Activated B cell treated with CpG ODN at 0.5 μM for 24 hours (primary cell): Measurements from ENCODE around the gene EIF2S3B. TPM values are rescaled to one million over a fixed set of nuclear protein-coding genes. Genes with fewer than 3 reads are reported as not detected.

ENCODE experiments used
- ATAC-seq: fragments of 200-7000 bp; cut with Tn5 transposase; one replicate; pipeline ENCODE4 v1.10.0; 2021; ENCODE audit warnings: low read depth, mild to moderate bottlenecking, moderate library complexity
- CTCF ChIA-PET: fragments of 350-600 bp; sonication (Branson Sonifier 250); formaldehyde crosslinking; loops from one replicate; lab custom pipeline; 2021; ENCODE audit warnings: antibody characterized with exemption; lab: Charles Lee
- POLR2A ChIA-PET: fragments of 350-600 bp; sonication (Branson Sonifier 250); formaldehyde crosslinking; loops from one replicate; lab custom pipeline; 2021; ENCODE audit warnings: antibody characterized with exemption; lab: Charles Lee
- DNase-seq: peaks from one replicate; pipeline ENCODE4 v3.0.0; 2022
- H3K27ac Mint-ChIP-seq: one replicate; pipeline ENCODE4 v1.8.0; 2020; ENCODE audit warnings: mixed read lengths
- H3K27me3 Mint-ChIP-seq: one replicate; pipeline ENCODE4 v1.8.0; 2021; ENCODE audit warnings: mixed read lengths
- H3K36me3 Mint-ChIP-seq: one replicate; pipeline ENCODE4 v1.8.0; 2021; ENCODE audit warnings: low read depth, mixed read lengths
- H3K4me1 Mint-ChIP-seq: one replicate; pipeline ENCODE4 v1.8.0; 2021; ENCODE audit warnings: mixed read lengths
- H3K4me3 Mint-ChIP-seq: one replicate; pipeline ENCODE4 v1.8.0; 2020; ENCODE audit warnings: mild to moderate bottlenecking, mixed read lengths
- H3K9me3 Mint-ChIP-seq: one replicate; pipeline ENCODE4 v1.8.0; 2020; ENCODE audit warnings: mixed read lengths
- CTCF ChIP-seq: fragments of 200-600 bp; IDR thresholded peaks from one replicate; pipeline ENCODE4 v1.8.0; 2022; ENCODE audit warnings: antibody characterized with exemption, mild to moderate bottlenecking
- intact Hi-C: fragments of 100-400 bp; cut with micrococcal nuclease; formaldehyde crosslinking; loops from one replicate; pipeline ENCODE4 v1.15.1; 2024
- total RNA-seq: library from RNA; stranded (reverse); gene quantifications from 2 replicates; pipeline ENCODE4 v1.2.3, GENCODE V29; 2022

The EIF2S3B gene
- total RNA-seq, 1 donor from 2014 or later = 0.64 TPM

DNA sequence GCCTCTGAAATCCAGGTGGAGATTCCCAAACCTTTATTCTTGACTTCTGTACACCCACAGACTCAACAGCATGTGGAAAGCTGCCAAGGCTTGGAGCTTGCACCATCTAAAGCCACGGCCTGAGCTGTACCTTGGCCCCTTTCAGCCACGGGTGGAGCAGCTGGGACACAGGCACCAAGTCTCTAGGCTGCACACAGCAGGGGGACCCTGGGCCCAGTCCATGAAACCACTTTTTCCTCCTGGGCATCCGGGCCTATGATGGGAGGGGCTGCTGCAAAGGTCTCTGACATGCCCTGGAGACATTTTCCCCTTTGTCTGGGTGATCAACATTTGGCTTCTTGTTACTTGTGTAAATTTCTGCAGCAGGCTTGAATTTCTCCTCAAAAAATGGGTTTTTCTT is 32.0 kb downstream of the EIF2S3B start:
- Mint-ChIP-seq H3K27me3 (peaks cover 3% of the 10 kb centered on the region), H3K4me1 (peaks cover 8% of the 10 kb centered on the region)

GRCh38 chr12:10540776-10541205 is 35.1 kb downstream of the EIF2S3B start:
- ATAC-seq = no peak
- Mint-ChIP-seq H3K4me1 (peaks cover 8% of the 10 kb centered on the region), H3K36me3 (no peaks in the 10 kb centered on the region), H3K27me3 (peaks cover 8% of the 10 kb centered on the region), H3K27ac (no peak overlapping the region), H3K4me3 (no peak overlapping the region), H3K9me3 (no peaks in the 10 kb centered on the region)
- no peak for TF ChIP-seq CTCF
- CTCF ChIA-PET = interaction anchor here (0.6 kb wide), 1 partner anchor 305 kb away, joined by 3 read pairs; no protein-coding TSS in a partner anchor
- no peak for DNase-seq
- POLR2A ChIA-PET = no interaction called here
- intact Hi-C loops = no loop called here

More for the DNA sequence above, 32.0 kb downstream of the EIF2S3B start:
- Mint-ChIP-seq H3K36me3 (no peaks in the 10 kb centered on the region), H3K4me3 (no peak overlapping the region), H3K9me3 (no peaks in the 10 kb centered on the region), H3K27ac (no peak overlapping the region)
- no peak for TF ChIP-seq CTCF
- DNase-seq (no peak), ATAC-seq (no peak)
- CTCF ChIA-PET = no interaction called here
- POLR2A ChIA-PET = no interaction called here
- intact Hi-C loops = no loop called here

DNA sequence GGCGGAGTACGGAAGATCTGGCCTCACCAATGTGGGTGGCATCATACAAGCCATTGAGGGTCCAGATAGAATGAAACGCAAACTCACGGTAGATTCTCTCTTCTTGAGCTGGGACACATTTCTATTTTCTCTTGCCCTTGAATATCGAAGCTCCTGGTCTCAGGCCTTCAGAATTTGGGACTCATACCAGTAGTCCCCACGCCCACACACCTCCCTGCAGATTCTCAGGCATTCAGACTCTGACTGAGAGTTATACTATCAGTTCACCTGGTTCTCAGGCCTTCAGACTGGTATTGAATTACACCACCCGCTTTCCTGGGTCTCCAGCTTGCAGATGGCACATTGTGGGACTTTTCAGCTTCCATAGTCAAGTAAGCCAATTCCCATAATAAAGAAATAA is 37.8 kb downstream of the EIF2S3B start:
- Mint-ChIP-seq H3K4me1 (peaks cover 8% of the 10 kb centered on the region), H3K4me3 (no peak overlapping the region), H3K27me3 (peaks cover 8% of the 10 kb centered on the region), H3K9me3 (no peaks in the 10 kb centered on the region), H3K36me3 (no peaks in the 10 kb centered on the region), H3K27ac (no peak overlapping the region)
- DNase-seq (no peak), ATAC-seq (no peak)
- intact Hi-C loops = no loop called here
- ChIA-PET CTCF (no interaction called here), POLR2A (no interaction called here)
- no peak for TF ChIP-seq CTCF

DNA sequence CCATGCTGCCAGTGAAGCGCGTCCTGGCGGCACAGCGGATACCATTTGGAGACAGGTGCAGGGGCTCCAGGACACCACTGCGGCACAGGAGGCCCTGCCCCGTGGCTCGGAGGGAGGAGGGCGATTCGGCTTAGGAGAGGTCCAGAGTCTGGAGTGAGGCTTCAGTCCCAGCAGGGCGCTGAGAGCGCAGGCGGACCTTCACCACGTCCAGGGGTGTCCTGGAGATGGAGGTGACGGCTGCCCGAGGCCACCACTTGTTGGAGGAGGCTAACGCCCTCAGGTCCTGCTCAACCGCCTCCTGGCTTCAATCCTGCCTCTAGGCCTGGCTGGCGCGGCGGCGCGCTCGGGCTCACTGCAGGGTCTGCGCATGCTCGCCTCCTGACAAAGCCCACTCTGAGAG is 45.7 kb downstream of the EIF2S3B start:
- no peak for TF ChIP-seq CTCF
- H3K4me1 Mint-ChIP-seq = no peaks in the 10 kb centered on the region
- no peaks in the 10 kb centered on the region for H3K27me3 Mint-ChIP-seq
- POLR2A ChIA-PET = no interaction called here
- no peak overlapping the region for H3K27ac Mint-ChIP-seq
- H3K36me3 Mint-ChIP-seq = no peaks in the 10 kb centered on the region
- intact Hi-C loops = no loop called here
- ATAC-seq = no peak
- H3K4me3 Mint-ChIP-seq = no peak overlapping the region
- H3K9me3 Mint-ChIP-seq = no peaks in the 10 kb centered on the region
- no peak for DNase-seq
- CTCF ChIA-PET = no interaction called here

- POLR2A ChIA-PET = no interaction called here
- CTCF ChIA-PET = no interaction called here
- ATAC-seq (no peak), DNase-seq (no peak)
- intact Hi-C loops = no loop called here
- Mint-ChIP-seq H3K36me3 (no peaks in the 10 kb centered on the region), H3K27ac (no peak overlapping the region), H3K4me1 (no peaks in the 10 kb centered on the region), H3K4me3 (no peak overlapping the region), H3K27me3 (peaks cover 7% of the 10 kb centered on the region), H3K9me3 (no peaks in the 10 kb centered on the region)
- TF ChIP-seq CTCF = no peak
Measured at GRCh38 chr12:10553148-10553547, 47.5 kb downstream of the EIF2S3B start.
